ENCODE data around the gene GPC2.

The GPC2 gene

GRCh38 chr7:100210805-100211204 is 33.6 kb upstream of the GPC2 start:
- Histone ChIP-seq H2BK5ac (ENCODE audit: low read length) (no peak overlapping the region), H3K18ac (ENCODE audit: low read length) (no peak overlapping the region), H3K4me3 (ENCODE audit: low read length) (no peak overlapping the region), H3K4ac (ENCODE audit: low read depth, low read length) (no peak overlapping the region), H3K4me1 (ENCODE audit: control insufficient read depth, low read depth, low read length) (no peaks in the 10 kb centered on the region), H2AK5ac (ENCODE audit: low read length) (no peak overlapping the region), H3K27ac (ENCODE audit: low read depth, low read length) (no peak overlapping the region), H3K23ac (ENCODE audit: low read length) (no peak overlapping the region), H2BK120ac (ENCODE audit: low read depth, low read length) (no peak overlapping the region), H3K56ac (ENCODE audit: low read length) (no peak overlapping the region), H4K5ac (ENCODE audit: low read length) (no peak overlapping the region), H3K36me3 (ENCODE audit: control insufficient read depth, insufficient read depth, low read length) (no peaks in the 10 kb centered on the region), H2BK15ac (replicated peaks; ENCODE audit: low read depth) (no peak overlapping the region), H3K9ac (ENCODE audit: low read length) (no peak overlapping the region), H3K79me2 (ENCODE audit: control insufficient read depth, insufficient read depth, low read length) (no peaks in the 10 kb centered on the region), H3K4me2 (ENCODE audit: low read length) (no peak overlapping the region), H4K8ac (ENCODE audit: low read depth, low read length) (no peak overlapping the region), H3K79me1 (ENCODE audit: low read length) (no peaks in the 10 kb centered on the region), H3K27me3 (ENCODE audit: insufficient read depth, low read length, poor library complexity) (no peaks in the 10 kb centered on the region)
- no CpG with 5 or more reads among the region's 5 CpGs for WGBS (ENCODE audit: extremely low coverage, insufficient coverage, low lambda C conversion rate)
- DNase-seq: no peak

DNA sequence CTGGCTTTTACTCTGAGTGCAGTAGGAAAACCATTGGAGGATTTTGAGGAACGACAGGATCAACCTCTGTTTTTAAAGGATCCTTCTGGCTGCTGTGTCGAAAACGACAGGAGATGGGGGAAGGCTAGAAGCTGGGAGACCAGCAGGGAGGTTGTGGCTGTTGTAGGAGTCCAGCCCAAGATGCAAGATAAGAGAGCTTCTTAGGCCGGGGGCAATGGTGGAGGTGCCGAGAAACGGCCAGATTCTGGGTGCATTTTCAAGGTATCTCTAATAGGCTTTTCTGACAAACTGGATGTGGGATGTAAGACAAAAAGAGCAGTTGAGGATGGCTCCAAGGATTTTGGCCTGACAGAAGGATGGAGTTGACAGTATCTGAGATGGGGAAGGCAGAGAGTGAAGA is 32.3 kb upstream of the GPC2 start:
- H4K5ac ChIP-seq (ENCODE audit: low read length): no peak overlapping the region
- H3K56ac ChIP-seq (ENCODE audit: low read length): no peak overlapping the region
- no peak overlapping the region for H2AK5ac ChIP-seq (ENCODE audit: low read length)
- no peaks in the 10 kb centered on the region for H3K79me2 ChIP-seq (ENCODE audit: control insufficient read depth, insufficient read depth, low read length)
- no peak overlapping the region for H4K8ac ChIP-seq (ENCODE audit: low read depth, low read length)
- no peak overlapping the region for H2BK15ac ChIP-seq (replicated peaks; ENCODE audit: low read depth)
- H3K4me3 ChIP-seq (ENCODE audit: low read length): no peak overlapping the region
- no CpG with 5 or more reads among the region's 6 CpGs for WGBS (ENCODE audit: extremely low coverage, insufficient coverage, low lambda C conversion rate)
- no peaks in the 10 kb centered on the region for H3K27me3 ChIP-seq (ENCODE audit: insufficient read depth, low read length, poor library complexity)
- H3K4me1 ChIP-seq (ENCODE audit: control insufficient read depth, low read depth, low read length): no peaks in the 10 kb centered on the region
- no peak for DNase-seq
- no peak overlapping the region for H2BK5ac ChIP-seq (ENCODE audit: low read length)
- H3K27ac ChIP-seq (ENCODE audit: low read depth, low read length): no peak overlapping the region
- H3K4me2 ChIP-seq (ENCODE audit: low read length): no peak overlapping the region
- no peaks in the 10 kb centered on the region for H3K79me1 ChIP-seq (ENCODE audit: low read length)
- H3K36me3 ChIP-seq (ENCODE audit: control insufficient read depth, insufficient read depth, low read length): no peaks in the 10 kb centered on the region
- no peak overlapping the region for H3K18ac ChIP-seq (ENCODE audit: low read length)
- H3K23ac ChIP-seq (ENCODE audit: low read length): no peak overlapping the region
- no peak overlapping the region for H3K4ac ChIP-seq (ENCODE audit: low read depth, low read length)
- no peak overlapping the region for H2BK120ac ChIP-seq (ENCODE audit: low read depth, low read length)
- H3K9ac ChIP-seq (ENCODE audit: low read length): no peak overlapping the region

GRCh38 chr7:100208911-100209408 is 31.8 kb upstream of the GPC2 start:
- Histone ChIP-seq H3K79me1 (ENCODE audit: low read length) (no peaks in the 10 kb centered on the region), H3K56ac (ENCODE audit: low read length) (no peak overlapping the region), H2BK120ac (ENCODE audit: low read depth, low read length) (no peak overlapping the region), H2BK5ac (ENCODE audit: low read length) (no peak overlapping the region), H3K9ac (ENCODE audit: low read length) (no peak overlapping the region), H4K8ac (ENCODE audit: low read depth, low read length) (no peak overlapping the region), H3K18ac (ENCODE audit: low read length) (no peak overlapping the region), H3K23ac (ENCODE audit: low read length) (no peak overlapping the region), H3K4me1 (ENCODE audit: control insufficient read depth, low read depth, low read length) (no peaks in the 10 kb centered on the region), H2BK15ac (replicated peaks; ENCODE audit: low read depth) (no peak overlapping the region), H2AK5ac (ENCODE audit: low read length) (no peak overlapping the region), H3K27ac (ENCODE audit: low read depth, low read length) (no peak overlapping the region), H3K27me3 (ENCODE audit: insufficient read depth, low read length, poor library complexity) (no peaks in the 10 kb centered on the region), H4K5ac (ENCODE audit: low read length) (no peak overlapping the region), H3K4ac (ENCODE audit: low read depth, low read length) (no peak overlapping the region), H3K79me2 (ENCODE audit: control insufficient read depth, insufficient read depth, low read length) (no peaks in the 10 kb centered on the region), H3K4me2 (ENCODE audit: low read length) (no peak overlapping the region), H3K36me3 (ENCODE audit: control insufficient read depth, insufficient read depth, low read length) (no peaks in the 10 kb centered on the region), H3K4me3 (ENCODE audit: low read length) (no peak overlapping the region)
- WGBS (ENCODE audit: extremely low coverage, insufficient coverage, low lambda C conversion rate): no CpG with 5 or more reads among the region's 6 CpGs
- DNase-seq: peak; percentile 34

GRCh38 chr7:100204454-100204853 is 27.3 kb upstream of the GPC2 start:
- H3K23ac ChIP-seq (ENCODE audit: low read length): no peak overlapping the region
- H3K79me2 ChIP-seq (ENCODE audit: control insufficient read depth, insufficient read depth, low read length): no peaks in the 10 kb centered on the region

GRCh38 chr7:100200693-100201092 is 23.5 kb upstream of the GPC2 start:
- no peak for DNase-seq
- Histone ChIP-seq H3K36me3 (ENCODE audit: control insufficient read depth, insufficient read depth, low read length) (no peaks in the 10 kb centered on the region), H4K8ac (ENCODE audit: low read depth, low read length) (no peak overlapping the region), H3K56ac (ENCODE audit: low read length) (no peak overlapping the region), H3K23ac (ENCODE audit: low read length) (no peak overlapping the region), H2BK5ac (ENCODE audit: low read length) (no peak overlapping the region), H3K9ac (ENCODE audit: low read length) (no peak overlapping the region), H4K5ac (ENCODE audit: low read length) (no peak overlapping the region), H3K4me3 (ENCODE audit: low read length) (no peak overlapping the region), H3K4ac (ENCODE audit: low read depth, low read length) (no peak overlapping the region), H3K18ac (ENCODE audit: low read length) (no peak overlapping the region), H3K4me2 (ENCODE audit: low read length) (no peak overlapping the region), H3K79me1 (ENCODE audit: low read length) (no peaks in the 10 kb centered on the region), H3K4me1 (ENCODE audit: control insufficient read depth, low read depth, low read length) (peaks cover 2% of the 10 kb centered on the region), H3K79me2 (ENCODE audit: control insufficient read depth, insufficient read depth, low read length) (no peaks in the 10 kb centered on the region), H2BK120ac (ENCODE audit: low read depth, low read length) (no peak overlapping the region), H2AK5ac (ENCODE audit: low read length) (no peak overlapping the region), H3K27me3 (ENCODE audit: insufficient read depth, low read length, poor library complexity) (no peaks in the 10 kb centered on the region), H2BK15ac (replicated peaks; ENCODE audit: low read depth) (no peak overlapping the region), H3K27ac (ENCODE audit: low read depth, low read length) (no peak overlapping the region)
- WGBS (ENCODE audit: extremely low coverage, insufficient coverage, low lambda C conversion rate): no CpG with 5 or more reads among the region's 11 CpGs

More at GRCh38 chr7:100204454-100204853, 27.3 kb upstream of the GPC2 start:
- Histone ChIP-seq H4K8ac (ENCODE audit: low read depth, low read length) (no peak overlapping the region), H3K4me2 (ENCODE audit: low read length) (no peak overlapping the region), H3K79me1 (ENCODE audit: low read length) (no peaks in the 10 kb centered on the region), H3K4ac (ENCODE audit: low read depth, low read length) (no peak overlapping the region), H3K18ac (ENCODE audit: low read length) (no peak overlapping the region), H2BK5ac (ENCODE audit: low read length) (no peak overlapping the region), H4K5ac (ENCODE audit: low read length) (no peak overlapping the region), H3K27me3 (ENCODE audit: insufficient read depth, low read length, poor library complexity) (no peaks in the 10 kb centered on the region), H2BK15ac (replicated peaks; ENCODE audit: low read depth) (no peak overlapping the region), H3K27ac (ENCODE audit: low read depth, low read length) (no peak overlapping the region), H2BK120ac (ENCODE audit: low read depth, low read length) (no peak overlapping the region), H3K36me3 (ENCODE audit: control insufficient read depth, insufficient read depth, low read length) (no peaks in the 10 kb centered on the region), H3K56ac (ENCODE audit: low read length) (no peak overlapping the region), H3K4me3 (ENCODE audit: low read length) (no peak overlapping the region), H3K9ac (ENCODE audit: low read length) (no peak overlapping the region), H3K4me1 (ENCODE audit: control insufficient read depth, low read depth, low read length) (peaks cover 2% of the 10 kb centered on the region), H2AK5ac (ENCODE audit: low read length) (no peak overlapping the region)
- WGBS (ENCODE audit: extremely low coverage, insufficient coverage, low lambda C conversion rate): no CpG with 5 or more reads among the region's 9 CpGs
- no peak for DNase-seq

DNA sequence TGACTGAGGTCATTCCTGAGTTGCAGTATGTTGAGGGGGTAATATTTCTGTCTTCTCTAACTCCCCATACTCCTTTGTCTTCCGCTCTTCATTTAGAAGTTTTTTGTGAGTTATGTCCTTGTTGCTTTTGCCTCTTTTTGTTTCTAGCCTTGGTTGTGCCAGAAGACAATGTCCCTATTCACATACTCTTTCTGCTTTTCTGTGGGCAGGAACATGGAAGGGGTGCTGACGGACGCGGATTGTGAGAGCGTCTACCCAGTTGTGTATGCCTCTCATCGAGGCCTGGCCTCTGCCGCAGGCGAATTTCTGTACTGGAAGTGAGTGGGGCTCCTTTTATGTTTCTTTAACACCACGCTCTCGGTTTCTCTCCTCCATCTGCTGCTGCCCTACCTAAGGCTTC is 21.1 kb upstream of the GPC2 start:
- no peak overlapping the region for H3K18ac ChIP-seq (ENCODE audit: low read length)
- H3K27me3 ChIP-seq (ENCODE audit: insufficient read depth, low read length, poor library complexity): no peaks in the 10 kb centered on the region
- no peak overlapping the region for H3K9ac ChIP-seq (ENCODE audit: low read length)
- no peak overlapping the region for H3K56ac ChIP-seq (ENCODE audit: low read length)
- H4K5ac ChIP-seq (ENCODE audit: low read length): no peak overlapping the region
- no peaks in the 10 kb centered on the region for H3K36me3 ChIP-seq (ENCODE audit: control insufficient read depth, insufficient read depth, low read length)
- no peak overlapping the region for H2AK5ac ChIP-seq (ENCODE audit: low read length)
- no peak overlapping the region for H3K4ac ChIP-seq (ENCODE audit: low read depth, low read length)
- H4K8ac ChIP-seq (ENCODE audit: low read depth, low read length): no peak overlapping the region
- no peaks in the 10 kb centered on the region for H3K79me2 ChIP-seq (ENCODE audit: control insufficient read depth, insufficient read depth, low read length)
- H2BK120ac ChIP-seq (ENCODE audit: low read depth, low read length): no peak overlapping the region
- H3K4me2 ChIP-seq (ENCODE audit: low read length): no peak overlapping the region
- no CpG with 5 or more reads among the region's 10 CpGs for WGBS (ENCODE audit: extremely low coverage, insufficient coverage, low lambda C conversion rate)
- peaks cover 2% of the 10 kb centered on the region for H3K4me1 ChIP-seq (ENCODE audit: control insufficient read depth, low read depth, low read length)
- no peak overlapping the region for H3K4me3 ChIP-seq (ENCODE audit: low read length)
- H3K23ac ChIP-seq (ENCODE audit: low read length): no peak overlapping the region
- H2BK5ac ChIP-seq (ENCODE audit: low read length): no peak overlapping the region
- H2BK15ac ChIP-seq (replicated peaks; ENCODE audit: low read depth): no peak overlapping the region
- no peaks in the 10 kb centered on the region for H3K79me1 ChIP-seq (ENCODE audit: low read length)
- no peak for DNase-seq
- H3K27ac ChIP-seq (ENCODE audit: low read depth, low read length): no peak overlapping the region
